Measurements from ENCODE around the gene TBC1D32.

- TF ChIP-seq REST (tag by site-specific recombination; IDR thresholded peaks at IDR 0.05) = no peak
- TF ChIP-seq ZNF239 (tag by site-specific recombination; IDR thresholded peaks at IDR 0.05) = no peak
- TF ChIP-seq CTCF (tag by site-specific recombination; IDR thresholded peaks at IDR 0.05) = no peak
- no peak for TF ChIP-seq ZNF600 (tag by site-specific recombination; IDR thresholded peaks at IDR 0.05)
- no peak for TF ChIP-seq ZNF433 (tag by site-specific recombination; IDR thresholded peaks at IDR 0.05; ENCODE audit: low read depth)
- no peak for TF ChIP-seq BCL11A (tag by site-specific recombination; IDR thresholded peaks at IDR 0.05; ENCODE audit: low read depth)
Observed at GRCh38 chr6:121106962-121107361, 227.3 kb downstream of the TBC1D32 start.
